ENCODE measurements around the gene ADAP2.
"Not testable (repeated sequence)": the region's sequence is repeated elsewhere in the genome, so short reads cannot be mapped to it uniquely, and the experiment has no call there.

- TF ChIP-seq, protein P1, sequence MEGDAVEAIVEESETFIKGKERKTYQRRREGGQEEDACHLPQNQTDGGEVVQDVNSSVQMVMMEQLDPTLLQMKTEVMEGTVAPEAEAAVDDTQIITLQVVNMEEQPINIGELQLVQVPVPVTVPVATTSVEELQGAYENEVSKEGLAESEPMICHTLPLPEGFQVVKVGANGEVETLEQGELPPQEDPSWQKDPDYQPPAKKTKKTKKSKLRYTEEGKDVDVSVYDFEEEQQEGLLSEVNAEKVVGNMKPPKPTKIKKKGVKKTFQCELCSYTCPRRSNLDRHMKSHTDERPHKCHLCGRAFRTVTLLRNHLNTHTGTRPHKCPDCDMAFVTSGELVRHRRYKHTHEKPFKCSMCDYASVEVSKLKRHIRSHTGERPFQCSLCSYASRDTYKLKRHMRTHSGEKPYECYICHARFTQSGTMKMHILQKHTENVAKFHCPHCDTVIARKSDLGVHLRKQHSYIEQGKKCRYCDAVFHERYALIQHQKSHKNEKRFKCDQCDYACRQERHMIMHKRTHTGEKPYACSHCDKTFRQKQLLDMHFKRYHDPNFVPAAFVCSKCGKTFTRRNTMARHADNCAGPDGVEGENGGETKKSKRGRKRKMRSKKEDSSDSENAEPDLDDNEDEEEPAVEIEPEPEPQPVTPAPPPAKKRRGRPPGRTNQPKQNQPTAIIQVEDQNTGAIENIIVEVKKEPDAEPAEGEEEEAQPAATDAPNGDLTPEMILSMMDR (IDR thresholded peaks at IDR 0.05; ENCODE audit: insufficient read depth, low read length, poor library complexity, severe bottlenecking) = not testable (repeated sequence)
- not testable (repeated sequence) for TF ChIP-seq EZH2phosphoT487 (conservative IDR thresholded peaks at IDR 0.05; ENCODE audit: low read length)
Observed at GRCh38 chr17:30979919-30980318, 58.2 kb downstream of the ADAP2 start.

Data from SU-DHL-6 (cell line).